Kidney (tissue), 14 donors: ENCODE results near the gene ANKRD35. TPM values are rescaled to one million over a fixed set of nuclear protein-coding genes. Genes with fewer than 3 reads are reported as not detected.

Experiments used
- DNase-seq, 5 donors: peaks; one replicate each; pipeline ENCODE4 v3.0.0-alpha.2; 2013 to 2020
- FAIRE-seq: peaks from 2 replicates; lab custom pipeline; 2012; peaks lifted over from hg19 to GRCh38; lab: Jason Lieb, UNC
- H3K27ac ChIP-seq, 2 donors: one replicate each; pipeline ENCODE4 v1.7.0; 2013; ENCODE audit warnings: low read depth in 2 of 2, low read length in 2 of 2, inconsistent platforms in 1 of 2
- H3K27me3 ChIP-seq: one replicate; pipeline ENCODE4 v1.7.1; 2013; ENCODE audit warnings: low read length, inconsistent platforms; ENCODE audit not compliant: control insufficient read depth, insufficient read depth
- H3K36me3 ChIP-seq, 3 donors: one replicate each; pipeline versions ENCODE4 v1.7.0 to v1.7.1; 2013; ENCODE audit warnings: low read length in 3 of 3, control low read depth in 1 of 3, inconsistent platforms in 1 of 3; ENCODE audit not compliant: insufficient read depth in 3 of 3, control insufficient read depth in 2 of 3
- H3K4me1 ChIP-seq, 3 donors: one replicate each; pipeline versions ENCODE4 v1.7.0 to v1.7.1; 2013; ENCODE audit warnings: low read length in 3 of 3, inconsistent platforms in 1 of 3, low read depth in 1 of 3; ENCODE audit not compliant: control insufficient read depth in 2 of 3, insufficient read depth in 2 of 3
- H3K4me3 ChIP-seq, 3 donors: one replicate each; pipeline versions ENCODE4 v1.7.0 to v1.8.1; 2013; ENCODE audit warnings: low read length in 3 of 3, control low read depth in 1 of 3, inconsistent platforms in 1 of 3
- H3K9ac ChIP-seq, 3 donors: one replicate each; pipeline versions ENCODE4 v1.7.0 to v1.7.1; 2013; ENCODE audit warnings: low read length in 3 of 3, control low read depth in 1 of 3, inconsistent platforms in 1 of 3
- H3K9me3 ChIP-seq, 3 donors: one replicate each; pipeline versions ENCODE4 v1.7.0 to v1.7.1; 2013; ENCODE audit warnings: low read length in 3 of 3, control low read depth in 1 of 3, inconsistent platforms in 1 of 3; ENCODE audit not compliant: control insufficient read depth in 2 of 3, insufficient read depth in 1 of 3
- intact Hi-C: fragments of 100-400 bp; cut with DNase I; formaldehyde crosslinking; loops from one replicate; pipeline ENCODE4 v1.11.1; 2022
- polyA plus RNA-seq: library from polyadenylated mRNA; stranded (reverse); fragments of 350-450 nt; fragmentation: Illumina TruSeq; extraction: RNeasy Lipid Tissue Mini Kit (QIAGEN cat#74804); gene quantifications from one replicate; pipeline ENCODE4 v1.2.3, GENCODE V29; 2014; ENCODE audit warnings: low read depth, low replicate concordance; ENCODE audit not compliant: insufficient read depth
- total RNA-seq: library from RNA; stranded (reverse); fragmentation: NEBNext Ultra II Directional; extraction: Animal tissue kit (Norgen Biotek cat#: 25700); gene quantifications from one replicate; pipeline ENCODE4 v1.2.1, GENCODE V29; 2021
- TF ChIP-seq, protein P1 (sequence below): IDR thresholded peaks from 3 replicates; pipeline ENCODE4 v1.5.1; 2012; ENCODE audit warnings: mild to moderate bottlenecking, moderate library complexity, borderline replicate concordance; ENCODE audit not compliant: insufficient read depth; ENCODE audit errors: extremely low read depth
- donor health status: control.
- donor health status: control.
- donor health status: control.
- donor health status: control.
- donor health status: control.
- donor health status: DM: yes; HTN: yes; CAD: no.
- donor health status: Normal renal cell carcinoma (clear cell type).

The ANKRD35 gene
- total and polyA plus RNA-seq, 2 donors from 2014 or later, result 0.71 to 1.2 TPM

DNA sequence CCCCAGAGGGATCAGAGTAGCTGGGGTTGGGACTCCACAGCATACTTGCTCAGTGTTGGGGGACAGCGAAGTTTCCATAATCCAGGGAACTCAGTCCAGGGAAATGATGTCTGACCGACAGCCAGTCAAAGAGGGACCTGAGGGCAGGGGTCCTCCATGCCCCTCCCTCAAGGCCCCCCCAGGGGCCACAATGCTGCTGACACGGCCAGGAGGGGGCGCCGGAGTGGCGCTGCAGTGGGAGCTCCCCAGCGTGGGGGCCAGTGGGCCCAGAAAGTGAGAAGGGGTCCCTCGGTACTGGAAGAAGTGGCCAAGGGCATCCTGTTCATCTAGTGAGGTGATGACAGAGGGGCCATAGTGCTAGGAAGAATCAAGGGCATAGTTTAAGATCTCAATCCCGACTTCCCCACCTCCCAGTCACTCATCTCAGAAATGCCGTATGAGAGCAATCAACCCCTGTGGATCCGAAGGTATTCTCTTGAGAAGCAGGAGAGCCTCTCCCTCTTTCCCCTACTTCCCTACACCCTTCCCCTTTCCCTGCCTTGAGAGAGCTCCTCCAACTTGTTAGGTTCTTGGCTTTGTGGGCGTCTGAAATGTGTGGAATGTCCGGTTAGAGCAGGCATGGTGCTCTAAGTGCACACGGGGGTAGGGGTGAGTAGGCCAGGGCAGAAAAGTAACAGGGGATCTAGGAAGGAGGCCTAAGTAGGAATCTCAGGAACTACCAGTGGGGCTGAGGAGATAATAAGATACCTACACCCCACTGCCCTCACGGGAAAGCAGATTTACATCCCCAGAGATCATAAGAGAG lies 36.1 kb downstream of the ANKRD35 start:
- Histone ChIP-seq H3K9me3 (no peaks in the 10 kb centered on the region), H3K4me3 (no peak overlapping the region), H3K27me3 (no peaks in the 10 kb centered on the region), H3K4me1 (peaks cover 3 to 11% (median 5%) of the 10 kb centered on the region in 3 donors), H3K9ac (no peak overlapping the region), H3K36me3 (peaks cover 6 to 32% (median 24%) of the 10 kb centered on the region in 3 donors), H3K27ac (no peak overlapping the region)
- TF ChIP-seq, protein P1, sequence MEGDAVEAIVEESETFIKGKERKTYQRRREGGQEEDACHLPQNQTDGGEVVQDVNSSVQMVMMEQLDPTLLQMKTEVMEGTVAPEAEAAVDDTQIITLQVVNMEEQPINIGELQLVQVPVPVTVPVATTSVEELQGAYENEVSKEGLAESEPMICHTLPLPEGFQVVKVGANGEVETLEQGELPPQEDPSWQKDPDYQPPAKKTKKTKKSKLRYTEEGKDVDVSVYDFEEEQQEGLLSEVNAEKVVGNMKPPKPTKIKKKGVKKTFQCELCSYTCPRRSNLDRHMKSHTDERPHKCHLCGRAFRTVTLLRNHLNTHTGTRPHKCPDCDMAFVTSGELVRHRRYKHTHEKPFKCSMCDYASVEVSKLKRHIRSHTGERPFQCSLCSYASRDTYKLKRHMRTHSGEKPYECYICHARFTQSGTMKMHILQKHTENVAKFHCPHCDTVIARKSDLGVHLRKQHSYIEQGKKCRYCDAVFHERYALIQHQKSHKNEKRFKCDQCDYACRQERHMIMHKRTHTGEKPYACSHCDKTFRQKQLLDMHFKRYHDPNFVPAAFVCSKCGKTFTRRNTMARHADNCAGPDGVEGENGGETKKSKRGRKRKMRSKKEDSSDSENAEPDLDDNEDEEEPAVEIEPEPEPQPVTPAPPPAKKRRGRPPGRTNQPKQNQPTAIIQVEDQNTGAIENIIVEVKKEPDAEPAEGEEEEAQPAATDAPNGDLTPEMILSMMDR, result peak; percentile 2
- DNase-seq (peak in 3 of 5 donors; percentile 7 to 66 (median 48)), FAIRE-seq (no peak)
- intact Hi-C loops, result loop anchor here (5.0 to 10.0 kb wide), 2 partner anchors 118 to 165 kb away; no protein-coding TSS in a partner anchor

DNA sequence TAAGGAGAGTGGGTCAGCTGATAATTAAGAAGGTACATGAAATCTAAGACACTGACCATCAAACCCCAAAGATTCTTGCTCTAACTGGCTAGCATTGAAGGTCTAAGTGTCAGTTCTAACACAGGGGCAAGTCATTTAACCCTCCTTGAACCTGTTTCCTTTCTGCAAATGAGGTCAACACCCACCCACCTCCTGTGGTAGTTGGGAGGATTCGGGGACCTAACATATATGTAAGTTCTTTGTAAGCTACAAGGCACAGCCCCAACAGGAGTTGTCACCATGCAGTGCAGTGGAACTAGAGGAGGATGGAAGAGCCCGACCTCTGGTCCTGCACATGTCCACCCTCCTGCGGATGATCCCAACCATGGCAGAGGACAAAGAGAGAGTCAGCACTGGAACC lies 37.8 kb downstream of the ANKRD35 start:
- FAIRE-seq, result no peak
- Histone ChIP-seq H3K27ac (no peak overlapping the region), H3K4me3 (no peak overlapping the region), H3K4me1 (peaks cover 3 to 11% (median 5%) of the 10 kb centered on the region in 3 donors), H3K27me3 (no peaks in the 10 kb centered on the region), H3K9ac (no peak overlapping the region), H3K36me3 (peaks cover 5 to 24% (median 17%) of the 10 kb centered on the region in 3 donors), H3K9me3 (no peaks in the 10 kb centered on the region)
- TF ChIP-seq, protein P1, result no peak
- intact Hi-C loops, result loop anchor here (5.0 to 10.0 kb wide), 2 partner anchors 119 to 167 kb away; no protein-coding TSS in a partner anchor
- no peak for DNase-seq

- Histone ChIP-seq H3K36me3 (peaks cover 9 to 30% (median 27%) of the 10 kb centered on the region in 3 donors), H3K9ac (peak overlapping the region in 1 of 3 donors; percentile 78), H3K27ac (no peak overlapping the region), H3K4me3 (peak overlapping the region in 2 of 3 donors; percentile 72 to 82), H3K4me1 (peaks cover 3 to 11% (median 5%) of the 10 kb centered on the region in 3 donors), H3K27me3 (no peaks in the 10 kb centered on the region), H3K9me3 (no peaks in the 10 kb centered on the region)
- DNase-seq, result peak; percentile 61 to 79 (median 74)
- intact Hi-C loops, result loop anchor here (5.0 to 10.0 kb wide), 2 partner anchors 121 to 169 kb away; no protein-coding TSS in a partner anchor
- FAIRE-seq, result no peak
- TF ChIP-seq, protein P1, result peak; percentile 50
Measured at GRCh38 chr1:145846201-145846612, 39.5 kb downstream of the ANKRD35 start.
